HG03439 (cell line): ENCODE results near the gene TMEM212.
"Not testable (repeated sequence)": the region's sequence is repeated elsewhere in the genome, so short reads cannot be mapped to it uniquely, and the experiment has no call there.

Experiments
- ATAC-seq: cut with Tn5 transposase; IDR thresholded peaks from one replicate; pipeline ENCODE4 v1.9.1; 2021; ENCODE audit warnings: mild to moderate bottlenecking, moderate library complexity; ENCODE audit not compliant: unreplicated experiment

The TMEM212 gene

GRCh38 chr3:171883257-171883892, 40.2 kb downstream of the TMEM212 start:
- ATAC-seq: no peak

DNA sequence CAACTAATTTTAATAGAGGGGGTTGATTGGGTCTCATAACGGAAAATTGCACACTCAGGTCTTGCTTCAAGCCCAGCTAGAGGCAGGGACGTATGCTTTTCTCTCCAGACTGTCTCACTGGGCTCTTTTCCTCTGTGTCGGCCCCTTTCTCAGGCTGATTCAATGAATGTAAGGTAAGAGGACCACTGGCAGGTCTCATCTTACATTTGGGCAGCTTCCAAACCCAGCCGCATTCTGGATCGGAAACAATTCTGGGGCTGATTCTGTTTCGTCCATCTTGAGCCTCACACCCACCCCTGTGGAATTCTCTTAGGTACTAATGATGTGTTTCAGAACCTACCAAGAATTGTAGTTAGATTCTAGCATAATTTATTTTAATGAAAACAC, 40.7 kb downstream of the TMEM212 start:
- no peak for ATAC-seq

DNA sequence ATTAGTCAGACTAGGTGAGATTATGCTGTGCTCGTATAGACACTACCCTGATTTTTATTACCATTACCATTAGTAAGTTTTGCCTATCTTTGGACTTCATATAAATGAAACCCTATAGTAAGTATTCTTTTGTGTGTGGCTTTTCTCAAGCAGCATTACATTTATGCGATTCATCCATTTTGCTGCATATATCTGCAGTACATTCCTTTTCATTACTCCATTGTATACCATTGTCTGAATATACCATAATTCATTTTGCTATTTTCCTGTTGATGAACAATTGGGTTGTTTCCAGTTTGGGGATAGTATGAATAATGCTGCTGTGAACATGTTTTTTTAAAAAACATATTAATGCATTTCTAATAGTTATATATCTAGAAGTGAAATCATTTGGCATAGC, 45.3 kb downstream of the TMEM212 start:
- ATAC-seq: no peak

- no peak for ATAC-seq
Measured at GRCh38 chr3:171890398-171890797, 47.2 kb downstream of the TMEM212 start.

GRCh38 chr3:171892457-171892856, 49.3 kb downstream of the TMEM212 start:
- no peak for ATAC-seq

GRCh38 chr3:171895291-171895690, 52.1 kb downstream of the TMEM212 start:
- ATAC-seq: no peak

- no peak for ATAC-seq
Measured at GRCh38 chr3:171895900-171896299, 52.8 kb downstream of the TMEM212 start.

DNA sequence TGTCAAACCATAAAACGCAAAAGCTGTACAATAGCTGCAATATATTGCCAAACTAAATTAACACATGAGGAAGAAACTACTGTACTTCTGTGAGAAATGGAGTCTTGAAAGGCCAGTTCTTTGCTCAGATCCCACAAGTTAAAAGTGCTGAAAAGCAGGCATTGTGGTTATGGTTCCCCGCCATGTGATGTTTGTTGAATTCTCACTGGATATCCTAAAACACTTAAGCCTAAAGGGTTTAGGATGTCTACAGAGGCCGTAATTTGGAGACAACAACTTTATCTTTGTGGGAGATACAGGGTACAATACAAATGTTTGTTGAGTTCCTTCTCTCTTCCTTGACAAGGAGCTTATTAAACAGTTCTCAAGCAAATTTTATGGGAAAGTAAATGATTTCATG, 53.2 kb downstream of the TMEM212 start:
- no peak for ATAC-seq

DNA sequence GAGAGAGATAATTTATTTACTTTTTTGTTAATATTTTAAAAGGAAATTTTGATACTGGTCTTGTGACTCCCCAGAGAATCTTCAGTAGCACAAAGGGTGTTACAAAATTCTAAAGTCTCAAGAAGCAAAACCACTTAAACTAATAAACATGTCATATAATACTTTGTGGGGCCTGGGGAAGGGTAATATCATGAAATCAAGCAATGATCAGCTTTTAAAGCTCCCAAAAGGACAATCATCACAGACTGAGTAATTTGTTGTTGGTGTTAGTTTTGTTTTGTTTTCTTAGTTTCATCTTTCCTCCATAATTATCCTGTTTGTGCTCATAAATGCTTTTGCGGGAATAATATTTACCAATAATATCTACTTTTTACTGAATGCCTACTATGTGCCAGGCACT, 55.0 kb downstream of the TMEM212 start:
- ATAC-seq: no peak

GRCh38 chr3:171900446-171900845, 57.3 kb downstream of the TMEM212 start:
- no peak for ATAC-seq

GRCh38 chr3:171901615-171902312, 58.6 kb downstream of the TMEM212 start:
- ATAC-seq: no peak

DNA sequence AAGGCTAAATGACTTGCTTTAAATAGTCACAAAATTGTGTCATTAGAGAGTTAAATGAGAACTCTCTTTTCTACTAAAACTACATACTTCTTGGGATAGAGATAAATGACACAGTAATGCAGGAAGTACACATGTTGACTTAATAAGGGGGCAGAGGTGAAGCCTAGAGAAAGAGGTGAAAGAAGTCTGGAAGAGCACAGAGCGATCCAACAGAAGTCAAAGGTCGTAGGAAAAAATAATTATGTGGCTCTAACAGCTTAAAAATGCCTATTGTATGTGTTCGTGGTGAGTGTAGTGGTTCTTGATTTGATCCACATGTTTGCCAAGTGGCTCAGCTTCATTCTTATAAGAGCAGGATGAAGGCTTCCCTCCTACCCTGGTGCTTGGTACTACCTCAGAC, 61.7 kb downstream of the TMEM212 start:
- no peak for ATAC-seq

- not testable (repeated sequence) for ATAC-seq
Measured at GRCh38 chr3:171906503-171906902, 63.4 kb downstream of the TMEM212 start.

DNA sequence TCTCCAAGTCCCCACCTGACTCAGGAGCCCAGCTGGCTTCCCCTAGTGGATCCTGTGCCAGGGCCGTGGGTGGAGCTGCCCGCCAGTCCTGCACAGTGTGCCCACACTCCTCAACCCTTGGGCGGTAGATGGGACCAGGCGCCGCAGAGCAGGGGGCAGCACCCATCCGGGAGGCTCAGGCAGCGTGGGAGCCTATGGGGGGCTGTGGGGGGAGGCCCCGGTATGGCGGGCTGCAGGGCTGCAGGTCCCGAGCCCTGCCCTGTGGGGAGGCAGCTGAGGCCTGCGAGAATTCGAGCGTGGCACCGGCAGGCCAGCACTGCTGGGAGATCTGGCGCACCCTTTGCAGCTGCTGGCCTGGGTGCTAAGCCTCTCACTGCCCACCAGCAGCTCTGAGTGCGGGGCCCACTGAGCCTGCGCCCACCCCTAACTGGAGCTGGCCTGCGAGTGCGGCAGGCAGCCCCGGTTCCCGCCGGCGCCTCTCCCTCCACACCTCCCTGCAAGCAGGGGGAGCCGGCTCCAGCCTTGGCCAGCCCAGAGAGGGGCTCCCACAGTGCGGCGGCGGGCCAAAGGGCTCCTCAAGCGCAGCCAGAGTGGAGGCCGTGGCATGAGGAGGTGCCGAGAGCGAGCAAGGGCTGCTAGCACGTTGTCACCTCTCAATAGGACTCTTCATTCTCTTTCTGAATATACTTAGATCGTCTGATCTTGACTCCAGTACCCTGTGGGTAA, 64.0 kb downstream of the TMEM212 start:
- ATAC-seq: no peak

DNA sequence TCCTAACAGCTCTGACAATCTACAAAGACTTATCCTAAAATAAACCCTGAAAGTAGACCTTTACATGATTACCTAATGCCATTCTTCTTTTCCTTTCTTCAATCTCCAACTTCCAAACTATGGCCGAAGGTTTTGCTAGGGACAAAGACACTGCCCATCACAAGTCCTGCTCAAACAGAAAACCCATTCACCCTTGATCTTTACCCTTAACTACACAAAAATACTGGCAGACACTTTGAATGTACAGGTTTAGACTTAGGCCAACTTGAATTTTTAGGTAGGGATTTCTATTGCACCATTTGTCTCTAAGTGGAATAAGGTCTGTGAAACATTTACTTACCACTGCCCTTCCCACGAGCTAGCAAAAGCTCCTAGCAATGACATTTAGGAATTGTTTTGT, 64.6 kb downstream of the TMEM212 start:
- ATAC-seq: no peak

GRCh38 chr3:171908731-171909130, 65.6 kb downstream of the TMEM212 start:
- no peak for ATAC-seq
